HG03469 (cell line): ENCODE results near the gene CLDND1.

Source experiments
- ATAC-seq: cut with Tn5 transposase; IDR thresholded peaks from one replicate; pipeline ENCODE4 v1.9.1; 2021; ENCODE audit warnings: mild to moderate bottlenecking, moderate library complexity, moderate number of reproducible peaks; ENCODE audit not compliant: unreplicated experiment

The CLDND1 gene

DNA sequence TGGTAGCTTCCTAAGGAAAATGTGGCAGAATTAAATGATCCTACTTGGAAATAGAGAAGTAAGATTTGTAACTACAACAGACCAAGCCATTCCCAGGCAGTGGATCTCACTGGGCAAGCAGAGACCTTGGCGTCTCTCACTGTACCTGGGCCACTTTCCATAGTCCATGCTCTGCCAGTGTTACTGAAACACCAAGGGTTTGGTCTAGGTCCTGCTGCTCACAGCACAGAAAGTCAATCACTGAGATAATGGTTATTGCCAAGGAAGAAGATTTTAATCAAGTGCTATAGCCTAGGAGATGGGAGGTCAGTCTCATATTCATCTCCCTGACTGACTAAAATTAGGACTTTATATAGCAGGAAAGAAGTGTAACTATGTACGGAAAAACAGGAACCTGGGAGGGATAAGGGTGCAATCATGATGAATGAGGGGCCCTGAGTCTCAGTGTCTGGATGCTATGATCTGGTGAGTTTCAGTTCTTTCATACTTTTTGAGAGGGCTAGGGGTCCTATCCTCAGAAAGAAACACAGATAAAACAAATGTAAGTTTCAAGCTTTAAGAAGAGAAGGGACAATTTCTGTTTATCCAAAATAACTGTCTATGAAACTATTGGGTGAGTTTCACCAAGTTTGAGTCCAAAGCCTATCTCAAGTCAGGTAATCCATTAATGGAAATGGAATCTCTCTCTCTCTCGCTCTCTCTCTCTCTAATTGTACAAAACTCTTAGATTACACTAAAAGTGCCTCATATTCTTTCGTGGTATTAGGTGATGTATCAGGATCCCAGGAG lies 29.7 kb upstream of the CLDND1 start:
- no peak for ATAC-seq

DNA sequence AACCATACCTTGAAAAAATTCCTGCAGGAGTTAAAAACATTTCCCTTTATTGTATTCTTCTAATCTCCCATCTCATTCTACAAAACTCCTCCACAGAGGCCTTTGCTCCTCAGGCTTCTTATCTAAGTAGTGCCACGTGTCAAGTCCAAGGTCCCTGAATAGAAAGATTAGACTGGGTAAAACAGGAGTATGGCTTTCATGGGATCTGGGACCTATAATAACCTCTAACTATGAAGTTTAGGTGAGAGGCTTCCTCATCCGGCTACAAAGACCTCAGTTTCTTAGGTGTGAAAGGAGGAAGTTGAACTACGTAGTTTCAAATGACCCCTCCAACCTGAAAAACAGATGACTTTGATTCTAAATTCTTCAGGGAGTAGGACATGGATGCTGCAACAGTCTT lies 29.1 kb upstream of the CLDND1 start:
- no peak for ATAC-seq

DNA sequence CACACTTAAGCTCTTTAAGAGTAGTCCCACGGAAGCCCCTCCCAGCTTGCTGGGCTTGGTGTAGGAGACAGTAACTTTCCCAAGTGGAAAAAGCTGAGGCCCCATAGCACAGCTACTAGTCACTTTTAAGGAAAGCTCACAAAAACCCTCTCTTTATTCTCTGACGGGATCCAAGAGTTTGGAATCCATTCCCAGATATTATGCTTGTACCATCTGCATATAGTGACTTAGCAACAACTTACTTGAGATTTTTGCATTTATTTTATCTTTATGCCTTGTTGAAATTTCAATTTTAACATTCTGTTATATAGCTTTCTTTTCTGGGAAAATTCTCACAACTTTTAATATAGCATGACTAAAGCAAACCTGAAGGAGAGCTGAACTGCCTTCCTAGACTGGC lies 28.5 kb upstream of the CLDND1 start:
- ATAC-seq: no peak

DNA sequence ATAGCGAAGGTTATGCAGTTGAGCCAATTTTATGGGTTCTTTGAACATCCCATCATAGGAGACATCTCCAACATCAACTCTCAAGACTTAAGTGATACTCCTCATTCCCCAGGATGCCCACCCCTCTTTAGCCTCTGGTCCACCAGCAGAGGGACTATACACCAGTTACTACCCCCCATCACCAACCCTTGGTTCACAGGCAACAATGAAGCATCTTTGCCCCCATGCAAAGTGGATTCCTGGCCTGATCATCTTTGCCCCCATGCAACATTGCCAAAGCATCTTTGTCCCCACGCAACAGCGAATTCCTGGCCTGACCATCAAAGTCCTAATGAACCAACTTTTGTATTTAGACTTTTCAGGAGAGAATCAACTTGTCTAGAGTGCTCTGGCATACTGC lies 28.1 kb upstream of the CLDND1 start:
- no peak for ATAC-seq

DNA sequence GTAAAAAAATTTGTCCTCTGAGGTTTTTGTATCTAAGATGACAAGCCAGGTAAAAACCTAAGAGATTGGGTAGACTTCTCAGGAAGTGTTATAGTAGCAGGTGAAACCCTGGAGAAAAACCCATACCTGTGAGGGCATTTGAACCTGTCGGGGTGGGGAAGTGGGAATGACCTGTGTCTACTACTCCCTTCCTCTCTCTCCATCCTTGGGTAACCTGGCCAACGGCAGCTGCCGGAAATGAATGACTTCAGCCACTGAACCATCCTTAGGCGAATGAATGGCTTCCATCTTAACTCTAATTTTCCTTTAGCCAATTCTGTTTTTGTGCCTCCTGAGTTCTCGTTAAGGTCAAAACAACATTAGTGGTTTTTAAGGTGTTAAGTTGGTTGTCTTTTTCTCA lies 25.8 kb upstream of the CLDND1 start:
- ATAC-seq: no peak

DNA sequence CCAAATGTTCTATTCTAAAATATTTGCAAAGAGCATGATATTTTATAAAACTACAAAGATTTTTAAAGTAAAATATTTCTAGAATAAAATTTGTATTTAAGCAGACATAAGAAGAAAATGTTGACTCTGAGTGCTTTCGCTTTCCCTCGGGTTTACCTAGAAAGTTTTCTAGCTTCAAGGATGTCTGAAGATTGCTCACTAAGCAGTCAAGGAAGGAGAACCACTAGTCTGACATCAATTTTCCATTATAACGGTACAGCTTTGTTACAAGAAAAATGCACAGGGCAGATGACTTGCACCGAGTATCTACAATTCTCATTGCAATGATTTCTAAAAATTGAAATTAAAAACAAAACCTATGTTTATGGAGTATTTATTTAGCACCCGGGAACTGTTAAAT lies 23.2 kb upstream of the CLDND1 start:
- no peak for ATAC-seq

DNA sequence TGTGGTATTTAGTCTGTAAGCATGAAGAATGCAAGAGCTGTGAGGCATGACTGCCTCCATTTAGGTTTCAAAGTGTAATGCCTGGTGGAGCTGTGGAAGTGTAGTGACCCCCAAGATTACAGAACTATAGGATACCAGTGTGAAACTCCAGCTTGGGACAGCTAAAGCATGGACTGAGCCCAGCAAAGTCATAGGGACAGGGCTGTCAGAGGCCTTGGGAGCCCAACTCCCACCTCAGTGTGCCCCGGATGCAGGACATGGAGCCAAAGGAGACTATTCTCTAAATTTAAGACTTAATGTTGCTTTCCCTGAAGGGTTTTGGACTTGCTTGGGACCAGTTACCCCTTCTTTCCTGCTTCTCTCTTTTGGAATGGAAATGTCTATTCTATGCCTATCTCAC lies 19.9 kb upstream of the CLDND1 start:
- ATAC-seq: no peak

DNA sequence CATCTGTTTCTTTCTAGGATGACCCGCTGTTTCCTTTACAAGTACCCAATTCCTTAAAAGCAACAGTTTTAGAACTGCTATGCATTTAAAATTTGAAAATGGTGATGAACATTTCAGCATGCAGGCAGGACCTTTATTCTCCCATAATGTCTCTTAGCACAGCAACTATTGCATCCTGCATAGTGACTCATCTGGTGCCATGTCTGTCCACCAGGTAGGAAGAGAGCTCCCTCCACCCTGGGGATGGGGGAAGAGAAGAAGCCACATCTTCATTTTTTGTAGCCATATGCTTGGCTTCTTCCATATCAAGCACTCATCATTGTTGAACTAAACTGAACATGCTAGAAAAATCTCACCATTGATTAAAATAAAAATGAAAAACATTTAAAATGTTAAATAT lies 19.0 kb upstream of the CLDND1 start:
- no peak for ATAC-seq

DNA sequence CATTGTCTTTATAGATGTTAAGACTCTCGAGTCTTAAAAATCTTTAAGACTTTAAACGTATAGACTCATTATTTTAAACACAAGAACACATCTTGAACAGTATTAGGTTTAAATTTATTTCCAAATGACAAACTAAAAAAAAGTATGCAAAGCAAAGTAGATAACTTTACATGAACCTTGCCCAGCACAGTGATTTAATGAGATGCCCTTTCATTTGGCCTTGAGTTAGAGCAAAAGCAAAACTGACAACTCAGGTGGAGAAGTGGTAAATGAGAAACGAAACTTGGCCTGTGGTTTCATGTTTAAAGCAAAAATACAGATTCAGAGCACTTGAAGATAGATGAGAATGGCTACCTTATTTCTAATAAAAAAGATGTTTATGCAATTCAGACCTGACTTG lies 17.6 kb upstream of the CLDND1 start:
- ATAC-seq: peak; percentile 34

DNA sequence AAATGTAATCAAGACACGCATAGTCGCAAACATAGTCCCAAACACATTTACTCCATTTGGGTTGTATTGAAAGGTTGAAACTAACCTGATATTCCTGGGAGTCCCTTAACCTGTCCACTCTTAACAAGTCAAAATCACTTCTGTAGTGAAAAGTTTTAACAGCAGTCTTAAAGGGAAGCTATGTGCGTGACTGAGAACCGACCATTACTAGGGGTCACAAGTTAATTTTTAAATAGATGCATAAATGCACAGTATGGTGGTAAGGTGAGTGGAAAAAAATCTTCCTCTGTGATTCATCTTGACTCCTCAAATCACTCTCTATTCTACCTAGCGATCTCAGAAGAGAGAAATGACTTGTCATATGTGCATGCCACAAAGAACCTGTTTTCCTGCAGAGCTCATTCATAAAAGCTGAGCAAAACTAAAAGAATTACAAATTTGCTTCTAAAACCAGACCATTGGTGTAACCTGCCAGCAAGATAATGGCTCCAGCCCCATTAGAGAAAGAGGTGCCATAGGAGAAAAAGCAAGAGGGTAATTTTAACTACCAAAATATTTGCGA lies 13.8 kb upstream of the CLDND1 start:
- ATAC-seq: peak; percentile 79

DNA sequence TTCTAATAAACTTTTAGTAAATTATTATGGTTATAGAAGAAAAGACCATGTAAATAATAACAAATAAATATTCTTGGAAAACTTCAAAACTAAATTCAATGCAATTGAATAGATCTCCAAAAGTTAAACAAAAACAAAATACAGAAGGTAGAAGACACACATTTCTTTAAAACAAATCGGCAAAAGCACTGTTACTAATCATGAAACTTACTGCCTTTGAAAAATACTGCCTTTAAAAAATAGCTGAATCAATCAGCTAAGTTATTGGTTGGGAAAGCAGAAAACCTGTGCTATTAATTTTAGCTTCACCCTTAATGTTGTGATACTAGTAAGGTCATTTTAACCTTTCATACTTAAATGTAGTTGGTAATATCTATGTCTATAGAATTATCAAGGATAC lies 12.0 kb upstream of the CLDND1 start:
- ATAC-seq: no peak

DNA sequence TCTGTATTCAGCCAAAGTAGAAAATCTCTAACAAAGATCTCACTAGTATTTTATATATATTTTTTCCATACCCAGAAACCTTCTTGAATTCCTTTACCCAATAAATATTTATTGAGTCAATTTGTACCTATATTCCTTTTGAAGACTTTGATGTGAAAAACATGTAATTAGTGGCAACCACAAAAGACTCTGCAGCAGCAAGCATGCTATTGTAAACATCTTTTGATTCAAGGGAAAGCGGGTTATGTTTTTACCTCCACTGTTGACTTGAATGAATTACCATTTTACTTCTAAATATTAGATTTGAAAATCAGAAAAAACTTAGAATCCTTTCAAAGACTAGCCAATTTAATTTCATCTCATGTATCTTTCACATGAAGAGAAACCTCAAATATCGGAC lies 11.5 kb upstream of the CLDND1 start:
- no peak for ATAC-seq

DNA sequence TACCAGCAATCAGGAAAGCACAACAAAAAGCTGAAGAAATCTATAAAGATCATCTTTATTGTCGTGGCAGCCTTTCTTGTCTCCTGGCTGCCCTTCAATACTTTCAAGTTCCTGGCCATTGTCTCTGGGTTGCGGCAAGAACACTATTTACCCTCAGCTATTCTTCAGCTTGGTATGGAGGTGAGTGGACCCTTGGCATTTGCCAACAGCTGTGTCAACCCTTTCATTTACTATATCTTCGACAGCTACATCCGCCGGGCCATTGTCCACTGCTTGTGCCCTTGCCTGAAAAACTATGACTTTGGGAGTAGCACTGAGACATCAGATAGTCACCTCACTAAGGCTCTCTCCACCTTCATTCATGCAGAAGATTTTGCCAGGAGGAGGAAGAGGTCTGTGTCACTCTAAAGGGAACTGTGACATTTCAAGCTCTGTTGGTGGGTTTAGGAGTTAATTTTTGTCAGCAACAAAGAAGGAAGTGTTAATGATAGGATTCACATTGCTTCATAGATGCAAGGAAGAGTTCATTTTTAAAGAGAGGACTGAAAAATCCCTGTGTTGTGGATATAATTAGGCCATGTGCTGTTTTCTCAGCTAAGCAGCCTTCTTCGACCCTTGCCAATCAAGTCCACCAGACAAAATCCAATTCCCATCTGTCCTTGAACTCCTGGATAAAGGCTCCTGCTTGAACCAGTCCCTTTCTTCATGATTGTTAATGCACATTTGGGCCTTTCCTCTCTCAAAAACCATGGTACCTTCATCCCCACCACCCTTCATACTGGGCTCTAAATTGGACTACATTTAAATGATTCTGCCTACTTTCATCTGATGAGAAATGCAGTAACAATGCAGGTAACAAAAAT lies 10.2 kb upstream of the CLDND1 start:
- no peak for ATAC-seq

DNA sequence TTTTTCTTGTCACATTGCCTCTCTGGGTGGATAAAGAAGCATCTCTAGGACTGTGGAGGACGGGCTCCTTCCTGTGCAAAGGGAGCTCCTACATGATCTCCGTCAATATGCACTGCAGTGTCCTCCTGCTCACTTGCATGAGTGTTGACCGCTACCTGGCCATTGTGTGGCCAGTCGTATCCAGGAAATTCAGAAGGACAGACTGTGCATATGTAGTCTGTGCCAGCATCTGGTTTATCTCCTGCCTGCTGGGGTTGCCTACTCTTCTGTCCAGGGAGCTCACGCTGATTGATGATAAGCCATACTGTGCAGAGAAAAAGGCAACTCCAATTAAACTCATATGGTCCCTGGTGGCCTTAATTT lies 9.6 kb upstream of the CLDND1 start:
- ATAC-seq: no peak

DNA sequence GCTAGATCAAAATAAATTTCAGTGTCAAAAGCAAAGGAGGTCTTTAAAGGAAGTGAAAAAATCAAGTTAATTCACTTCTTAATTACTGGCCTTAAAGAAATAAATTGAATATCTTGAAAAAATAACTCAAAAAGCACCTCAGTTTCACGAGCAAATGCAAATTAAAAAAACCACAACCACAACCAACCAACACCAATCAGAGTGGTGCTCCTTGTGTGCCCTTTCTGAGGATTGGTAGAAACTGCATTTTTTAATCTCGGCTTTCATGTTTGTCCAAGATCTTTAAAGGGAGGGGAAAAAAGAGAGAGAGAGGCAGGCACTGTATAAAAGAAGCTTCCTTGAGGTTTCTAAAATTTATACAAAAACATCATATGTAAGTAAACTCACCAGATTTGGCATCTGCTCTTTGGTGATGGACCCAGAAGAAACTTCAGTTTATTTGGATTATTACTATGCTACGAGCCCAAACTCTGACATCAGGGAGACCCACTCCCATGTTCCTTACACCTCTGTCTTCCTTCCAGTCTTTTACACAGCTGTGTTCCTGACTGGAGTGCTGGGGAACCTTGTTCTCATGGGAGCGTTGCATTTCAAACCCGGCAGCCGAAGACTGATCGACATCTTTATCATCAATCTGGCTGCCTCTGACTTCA lies 9.0 kb upstream of the CLDND1 start, which contains the start of gene GPR15:
Gene GPR15, plus strand, starts transcription at position 357 of the 653 bp plus-strand sequence. Its CDS starts 56 bp downstream, at position 413.
- no peak for ATAC-seq

DNA sequence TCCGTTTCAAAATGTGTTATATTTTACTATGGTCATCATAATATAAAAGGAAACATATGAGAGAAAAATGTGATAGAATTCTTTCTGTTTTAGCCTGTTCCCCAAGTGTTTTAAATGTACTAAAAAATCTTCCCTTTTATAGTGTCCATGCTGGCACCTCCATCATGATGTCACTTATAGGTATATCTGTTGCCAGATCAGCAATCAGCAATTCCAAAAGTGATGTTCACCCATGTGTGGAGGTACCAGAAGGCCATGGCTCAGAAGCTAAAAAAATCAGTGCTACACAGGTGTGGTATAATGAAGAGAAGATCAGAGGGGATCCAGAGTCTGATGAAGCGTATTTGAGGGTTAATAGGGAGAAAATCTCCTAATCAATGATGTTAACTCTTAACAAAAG lies 8.0 kb upstream of the CLDND1 start:
- ATAC-seq: no peak

DNA sequence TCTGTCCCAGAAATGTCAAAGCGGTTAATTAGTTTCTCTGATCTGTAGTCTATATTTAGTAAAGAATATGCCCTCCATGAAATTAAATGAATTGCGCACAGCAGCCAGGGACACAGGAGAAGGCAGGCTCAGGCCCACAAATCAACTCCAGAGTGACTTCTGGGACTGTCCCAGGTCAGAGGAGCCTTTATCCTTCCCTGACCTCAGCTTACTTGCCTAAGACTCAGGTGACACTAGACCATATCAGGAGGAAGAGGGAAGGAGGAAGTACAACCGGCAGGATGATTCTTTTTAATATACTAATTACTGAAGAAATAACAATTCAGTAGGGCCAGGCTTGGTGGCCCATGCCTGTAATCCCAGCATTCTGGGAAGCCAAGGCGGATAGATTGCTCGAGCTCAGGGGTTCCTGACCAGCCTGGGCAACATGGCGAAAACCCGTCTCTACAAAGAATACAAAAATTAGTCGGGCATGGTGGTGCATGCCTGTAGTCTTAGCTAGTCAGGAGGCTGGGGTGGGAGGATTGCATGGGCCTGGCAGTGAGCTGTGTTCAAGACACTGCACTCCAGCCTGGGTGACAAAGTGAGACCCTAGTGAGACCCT lies 7.3 kb upstream of the CLDND1 start:
- no peak for ATAC-seq

DNA sequence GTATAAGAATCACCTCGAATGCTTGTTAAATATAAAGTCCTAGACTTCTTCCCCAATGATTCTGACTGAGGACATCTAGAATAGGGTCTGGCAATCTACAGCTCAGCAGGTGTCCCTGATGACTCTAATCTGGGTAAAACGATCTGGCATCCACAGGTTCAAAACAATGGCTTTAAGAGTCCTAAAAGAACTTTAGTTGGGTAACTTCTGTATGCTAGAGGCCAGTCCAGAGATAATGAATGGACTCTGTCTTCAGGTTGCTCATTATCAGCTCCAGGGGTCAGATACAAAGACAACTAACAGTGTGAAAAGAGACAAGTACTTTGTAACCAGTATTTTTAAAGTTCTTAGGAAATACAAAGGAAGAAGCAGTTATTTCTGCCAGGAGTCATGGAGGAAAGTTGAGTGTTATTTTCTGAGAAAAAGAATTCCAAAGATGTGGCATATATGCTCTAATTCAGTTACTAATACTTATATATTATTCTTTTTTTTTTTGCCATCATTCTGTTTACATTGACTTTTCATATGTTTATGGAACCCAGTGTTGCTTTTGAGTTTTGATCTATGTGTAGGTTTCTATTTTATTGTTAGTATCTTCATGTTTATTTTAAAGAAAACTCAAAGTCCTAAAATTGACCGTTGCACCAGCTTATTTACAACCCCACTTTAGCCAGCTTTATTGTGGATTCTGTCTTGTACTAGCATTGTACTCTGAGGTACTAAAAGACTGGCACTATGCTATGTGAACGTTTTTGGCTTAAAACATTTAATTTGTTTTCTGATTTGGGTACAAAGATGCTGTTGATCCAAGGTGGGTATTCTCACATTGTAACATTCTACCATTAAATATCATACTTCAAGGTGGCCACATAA lies 6.0 kb upstream of the CLDND1 start:
- no peak for ATAC-seq

DNA sequence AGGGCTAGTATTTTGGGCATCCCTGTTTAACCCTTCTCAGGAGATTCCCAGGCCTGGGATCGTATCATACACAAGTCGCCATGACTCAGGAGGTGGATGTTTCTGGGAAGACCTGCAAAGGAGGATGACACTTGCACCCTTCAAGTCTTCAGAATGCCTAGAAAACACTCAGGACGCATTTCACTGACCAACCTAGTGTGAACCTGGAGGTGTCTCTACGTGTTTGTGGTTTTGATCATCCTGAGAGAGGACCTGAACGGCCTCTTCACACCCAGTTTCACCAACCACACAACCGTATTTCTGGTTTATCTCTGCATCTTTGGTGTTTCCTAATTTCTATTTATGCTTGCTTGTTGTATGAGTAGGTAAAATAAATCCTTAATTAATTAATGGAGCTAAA lies 2.8 kb upstream of the CLDND1 start:
- no peak for ATAC-seq
